C4-2B (cell line): ENCODE results near the gene EVA1B.

Experiments used
- CTCF ChIP-seq: fragments of 450-650 bp; conservative IDR thresholded peaks from 2 replicates; pipeline ENCODE4 v1.5.1; 2017; ENCODE audit warnings: mild to moderate bottlenecking
- ZFX ChIP-seq: fragments of 450-650 bp; IDR thresholded peaks from 2 replicates; pipeline ENCODE4 v1.6.1; 2017

GRCh38 chr1:36285443-36286101, 37.9 kb downstream of the EVA1B start:
- TF ChIP-seq CTCF (peak; percentile 88), ZFX (no peak)
